Activated naive CD8-positive, alpha-beta T cell treated with anti-CD3 and anti-CD28 coated beads, Interleukin-2, amount 10 ng/mL, durations not matched to agents 7 days and 5 days (primary cell): ENCODE results near the gene SLC17A9. TPM values are rescaled to one million over a fixed set of nuclear protein-coding genes. Genes with fewer than 3 reads are reported as not detected.
A peak's percentile ranks its signal among the peaks of the same experiment; 100 is the strongest.

Source experiments
- ATAC-seq: fragments of 150-1000 bp; cut with Tn5 transposase; one replicate; pipeline ENCODE4 v1.10.0; 2021; ENCODE audit warnings: low read depth, moderate library complexity
- POLR2A ChIA-PET: fragments of 350-600 bp; sonication (Branson Sonifier 250); formaldehyde crosslinking; loops from one replicate; lab custom pipeline; 2021; ENCODE audit warnings: antibody characterized with exemption; lab: Charles Lee
- DNase-seq: peaks from one replicate; pipeline ENCODE4 v3.0.0; 2021
- H3K27ac Mint-ChIP-seq: one replicate; pipeline ENCODE4 v1.8.0; 2022; ENCODE audit warnings: mild to moderate bottlenecking, mixed read lengths
- H3K27me3 Mint-ChIP-seq: one replicate; pipeline ENCODE4 v1.8.0; 2022; ENCODE audit warnings: mild to moderate bottlenecking, moderate library complexity, mixed read lengths
- H3K36me3 Mint-ChIP-seq: one replicate; pipeline ENCODE4 v1.8.0; 2021; ENCODE audit warnings: mild to moderate bottlenecking, mixed read lengths
- H3K4me1 Mint-ChIP-seq: one replicate; pipeline ENCODE4 v1.8.0; 2021; ENCODE audit warnings: mixed read lengths
- H3K4me3 Mint-ChIP-seq: one replicate; pipeline ENCODE4 v1.8.0; 2022; ENCODE audit warnings: mild to moderate bottlenecking, moderate library complexity, mixed read lengths
- H3K9me3 Mint-ChIP-seq: one replicate; pipeline ENCODE4 v1.8.0; 2021; ENCODE audit warnings: mixed read lengths
- total RNA-seq, 2 experiments: library from RNA; stranded (reverse); gene quantifications; one replicate each; pipeline ENCODE4 v1.2.3, GENCODE V29; 2021

Gene SLC17A9
- total RNA-seq, 2 experiments from 2014 or later, result 40.9 to 43.5 TPM

- peak overlapping the region; percentile 92 for H3K4me3 Mint-ChIP-seq
- DNase-seq (peak; percentile 5), ATAC-seq (no peak)
- no peaks in the 10 kb centered on the region for H3K27me3 Mint-ChIP-seq
- H3K27ac Mint-ChIP-seq, result peak overlapping the region; percentile 94
- H3K4me1 Mint-ChIP-seq, result peaks cover 60% of the 10 kb centered on the region
- POLR2A ChIA-PET, result interaction anchor here (1.6 to 5.0 kb wide), 3 partner anchors 8 to 30 kb away, joined by 4 to 55 read pairs (median 25); no protein-coding TSS in a partner anchor
- H3K9me3 Mint-ChIP-seq, result no peaks in the 10 kb centered on the region
- peaks cover 8% of the 10 kb centered on the region for H3K36me3 Mint-ChIP-seq
Observed at GRCh38 chr20:62923669-62924441, 28.7 kb upstream of the SLC17A9 start.

GRCh38 chr20:62924442-62925075, 27.9 kb upstream of the SLC17A9 start:
- no peaks in the 10 kb centered on the region for H3K9me3 Mint-ChIP-seq
- POLR2A ChIA-PET, result interaction anchor here (3.7 to 5.0 kb wide), 3 partner anchors 9 to 29 kb away, joined by 25 to 55 read pairs (median 47); partner anchors contain the start of gene GID8

DNA sequence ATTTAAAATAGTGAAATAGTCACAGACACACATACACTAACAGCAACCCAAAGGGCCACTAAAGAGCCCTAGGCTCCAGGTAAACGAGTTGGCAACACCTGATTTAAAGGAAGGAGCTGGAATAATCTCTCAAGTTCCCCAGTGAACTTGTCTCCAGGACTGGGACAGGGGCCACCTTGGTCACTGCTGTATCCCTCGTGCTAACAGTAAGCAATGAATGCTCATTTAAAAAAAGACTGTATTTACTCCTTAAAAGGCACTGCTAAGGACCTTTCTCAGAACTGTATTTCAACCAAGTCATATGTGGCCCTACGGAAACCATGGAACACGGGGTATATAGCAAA, 27.5 kb upstream of the SLC17A9 start:
- peak; percentile 25 for DNase-seq
- Mint-ChIP-seq H3K36me3 (peaks cover 8% of the 10 kb centered on the region), H3K27me3 (no peaks in the 10 kb centered on the region), H3K4me3 (peak overlapping the region; percentile 92), H3K9me3 (no peaks in the 10 kb centered on the region), H3K27ac (peak overlapping the region; percentile 94), H3K4me1 (peaks cover 54% of the 10 kb centered on the region)
- POLR2A ChIA-PET, result interaction anchor here (2.0 to 5.0 kb wide), 5 partner anchors 9 to 29 kb away, joined by 15 to 55 read pairs (median 25); partner anchors contain the start of gene GID8
- ATAC-seq, result no peak

More at GRCh38 chr20:62924442-62925075, 27.9 kb upstream of the SLC17A9 start:
- peak overlapping the region; percentile 92 for H3K4me3 Mint-ChIP-seq
- no peaks in the 10 kb centered on the region for H3K27me3 Mint-ChIP-seq
- DNase-seq (peak; percentile 32), ATAC-seq (no peak)
- peaks cover 54% of the 10 kb centered on the region for H3K4me1 Mint-ChIP-seq
- peaks cover 8% of the 10 kb centered on the region for H3K36me3 Mint-ChIP-seq
- peak overlapping the region; percentile 94 for H3K27ac Mint-ChIP-seq

GRCh38 chr20:62925420-62926228, 26.9 kb upstream of the SLC17A9 start:
- no peaks in the 10 kb centered on the region for H3K27me3 Mint-ChIP-seq
- peak overlapping the region; percentile 94 for H3K27ac Mint-ChIP-seq
- POLR2A ChIA-PET, result interaction anchor here (1.0 to 5.0 kb wide), 6 partner anchors 10 to 64 kb away, joined by 4 to 55 read pairs (median 21); partner anchors contain the start of genes GID8 and TCFL5
- peak; percentile 9 for ATAC-seq
- DNase-seq, result peak; percentile 72
- no peaks in the 10 kb centered on the region for H3K9me3 Mint-ChIP-seq
- peaks cover 54% of the 10 kb centered on the region for H3K4me1 Mint-ChIP-seq
- peak overlapping the region; percentile 92 for H3K4me3 Mint-ChIP-seq
- H3K36me3 Mint-ChIP-seq, result peaks cover 8% of the 10 kb centered on the region

DNA sequence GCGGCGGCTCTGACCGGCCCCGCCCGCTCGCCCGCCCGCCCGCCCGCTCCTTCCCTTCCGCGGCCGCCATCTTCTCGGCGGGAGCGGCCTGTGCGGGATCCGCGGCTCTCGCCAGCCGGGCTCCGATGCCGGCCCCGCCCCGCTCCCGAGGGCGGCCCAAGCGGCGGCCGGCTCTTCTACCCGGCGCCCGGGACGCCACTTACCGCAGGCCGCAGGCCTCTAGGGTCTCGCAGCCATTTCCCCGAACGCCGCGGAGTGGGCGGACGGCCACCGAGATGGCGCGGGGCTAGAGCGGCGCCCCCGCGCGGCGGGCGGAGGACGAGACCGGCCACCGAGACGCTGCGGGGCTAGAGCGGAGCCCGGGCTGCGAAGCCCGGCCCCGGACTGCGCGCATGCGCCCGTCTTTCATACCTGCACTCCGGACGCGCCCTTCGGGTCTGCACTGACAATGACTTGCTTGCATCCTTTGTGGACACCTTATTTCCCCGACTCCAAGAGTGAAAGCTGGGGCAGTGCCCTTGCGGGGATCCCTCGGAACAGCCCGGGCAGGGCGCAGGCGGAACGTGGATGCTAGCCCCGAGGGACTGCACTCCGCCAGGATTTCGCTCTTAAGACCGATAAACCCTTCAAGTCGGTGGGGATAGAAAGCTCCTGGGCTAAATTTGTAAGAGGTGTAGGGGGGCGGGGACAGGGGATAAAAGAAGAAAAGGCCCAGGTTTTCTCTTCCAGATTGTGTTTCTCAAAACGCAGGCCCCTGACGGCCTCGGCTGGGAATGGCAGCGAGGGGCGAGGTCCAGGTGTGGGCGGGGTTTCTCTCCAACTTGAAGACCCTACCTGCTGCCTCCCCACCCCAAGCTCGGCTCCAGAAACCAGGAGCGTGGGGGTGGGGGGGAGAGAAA, 26.0 kb upstream of the SLC17A9 start, which contains the start of gene DIDO1:
DIDO1 (minus strand) TSS at position 277 of the 899 bp plus-strand sequence.
- DNase-seq, result peak; percentile 93
- peaks cover 7% of the 10 kb centered on the region for H3K36me3 Mint-ChIP-seq
- H3K4me3 Mint-ChIP-seq, result peak within 1 kb of the TSS; percentile 93
- H3K4me1 Mint-ChIP-seq, result peaks cover 53% of the 10 kb centered on the region
- H3K9me3 Mint-ChIP-seq, result no peaks in the 10 kb centered on the region
- peak within 1 kb of the TSS; percentile 94 for H3K27ac Mint-ChIP-seq
- POLR2A ChIA-PET, result interaction anchor here (1.0 to 5.0 kb wide), 9 partner anchors 9 to 65 kb away, joined by 4 to 55 read pairs (median 15); partner anchors contain the start of genes GID8 and TCFL5
- H3K27me3 Mint-ChIP-seq, result no peaks in the 10 kb centered on the region
- peak; percentile 80 for ATAC-seq

GRCh38 chr20:62927128-62927705, 25.3 kb upstream of the SLC17A9 start:
- no peak for ATAC-seq
- POLR2A ChIA-PET, result interaction anchor here (1.3 to 5.0 kb wide), 8 partner anchors 8 to 32 kb away, joined by 4 to 55 read pairs (median 16); partner anchors contain the start of gene GID8
- peak overlapping the region; percentile 92 for H3K27ac Mint-ChIP-seq
- no peaks in the 10 kb centered on the region for H3K9me3 Mint-ChIP-seq
- H3K27me3 Mint-ChIP-seq, result no peaks in the 10 kb centered on the region
- DNase-seq, result peak; percentile 32
- peaks cover 50% of the 10 kb centered on the region for H3K4me1 Mint-ChIP-seq
- peak overlapping the region; percentile 93 for H3K4me3 Mint-ChIP-seq
- H3K36me3 Mint-ChIP-seq, result peaks cover 7% of the 10 kb centered on the region

GRCh38 chr20:62928246-62928939, 24.1 kb upstream of the SLC17A9 start:
- no peaks in the 10 kb centered on the region for H3K27me3 Mint-ChIP-seq
- H3K9me3 Mint-ChIP-seq, result no peaks in the 10 kb centered on the region
- ATAC-seq, result no peak
- DNase-seq, result peak; percentile 37
- peak overlapping the region; percentile 91 for H3K27ac Mint-ChIP-seq
- peak overlapping the region; percentile 93 for H3K4me3 Mint-ChIP-seq
- peaks cover 47% of the 10 kb centered on the region for H3K4me1 Mint-ChIP-seq
- H3K36me3 Mint-ChIP-seq, result peaks cover 9% of the 10 kb centered on the region
- POLR2A ChIA-PET, result interaction anchor here (1.6 to 5.0 kb wide), 4 partner anchors 9 to 29 kb away, joined by 4 to 55 read pairs (median 32); partner anchors contain the start of gene GID8

- Mint-ChIP-seq H3K27ac (peak overlapping the region; percentile 91), H3K4me3 (peak overlapping the region; percentile 93), H3K36me3 (peaks cover 9% of the 10 kb centered on the region), H3K4me1 (peaks cover 45% of the 10 kb centered on the region), H3K27me3 (no peaks in the 10 kb centered on the region), H3K9me3 (no peaks in the 10 kb centered on the region)
- POLR2A ChIA-PET, result interaction anchor here (1.2 to 5.0 kb wide), 3 partner anchors 8 to 13 kb away, joined by 3 to 55 read pairs (median 47); partner anchors contain the start of gene GID8
- DNase-seq (peak; percentile 69), ATAC-seq (peak; percentile 37)
Observed at GRCh38 chr20:62929051-62929538, 23.4 kb upstream of the SLC17A9 start.

GRCh38 chr20:62931464-62931863, 21.0 kb upstream of the SLC17A9 start:
- POLR2A ChIA-PET, result no interaction called here
- no peak overlapping the region for H3K4me3 Mint-ChIP-seq
- no peaks in the 10 kb centered on the region for H3K9me3 Mint-ChIP-seq
- DNase-seq (peak; percentile 10), ATAC-seq (no peak)
- peaks cover 5% of the 10 kb centered on the region for H3K36me3 Mint-ChIP-seq
- no peak overlapping the region for H3K27ac Mint-ChIP-seq
- no peaks in the 10 kb centered on the region for H3K27me3 Mint-ChIP-seq
- H3K4me1 Mint-ChIP-seq, result peaks cover 36% of the 10 kb centered on the region

DNA sequence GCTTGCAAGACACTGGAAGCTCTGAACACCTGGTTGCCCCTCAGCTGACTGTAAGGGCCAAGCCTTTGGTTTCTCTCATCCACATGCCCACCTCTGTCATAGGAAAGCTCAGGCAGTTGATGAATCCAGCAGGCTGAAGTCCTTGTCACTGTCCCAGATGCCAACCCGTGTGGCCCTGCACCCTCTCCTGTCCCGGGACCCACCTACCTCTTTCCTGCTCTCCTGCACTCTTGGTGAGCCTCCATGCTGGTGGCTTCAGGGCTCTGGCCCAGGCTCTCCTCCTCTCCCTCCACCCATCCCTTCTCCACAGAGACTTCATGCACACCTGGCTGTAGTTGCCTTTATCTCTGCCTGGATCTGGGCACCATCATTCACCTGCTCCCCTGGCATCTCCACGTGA, 18.5 kb upstream of the SLC17A9 start:
- peaks cover 12% of the 10 kb centered on the region for H3K36me3 Mint-ChIP-seq
- H3K4me1 Mint-ChIP-seq, result peaks cover 25% of the 10 kb centered on the region
- DNase-seq (peak; percentile 6), ATAC-seq (no peak)
- no peaks in the 10 kb centered on the region for H3K27me3 Mint-ChIP-seq
- no peak overlapping the region for H3K4me3 Mint-ChIP-seq
- H3K27ac Mint-ChIP-seq, result no peak overlapping the region
- POLR2A ChIA-PET, result interaction anchor here (2.3 to 6.6 kb wide), 2 partner anchors 16 to 20 kb away, joined by 10 to 85 read pairs; partner anchors contain the start of gene SLC17A9
- H3K9me3 Mint-ChIP-seq, result no peaks in the 10 kb centered on the region
